GM12875 (cell line): ENCODE results near the gene METTL9.
"Not testable (repeated sequence)": the region's sequence is repeated elsewhere in the genome, so short reads cannot be mapped to it uniquely, and the experiment has no call there.

Source experiments
- H3K4me3 ChIP-seq: one replicate; pipeline ENCODE4 v1.5.1; 2011; ENCODE audit warnings: low read depth, low read length, control low read depth
- CTCF ChIP-seq: IDR thresholded peaks from 2 replicates; pipeline ENCODE4 v1.5.1; 2011; ENCODE audit warnings: low read depth, mild to moderate bottlenecking, control low read depth, inconsistent platforms, low read length, moderate library complexity, borderline replicate concordance; ENCODE audit not compliant: insufficient read depth

METTL9 gene

GRCh38 chr16:21631376-21631775, 32.0 kb downstream of the METTL9 start:
- H3K4me3 ChIP-seq, result not testable (repeated sequence)

GRCh38 chr16:21631951-21632575, 32.7 kb downstream of the METTL9 start:
- not testable (repeated sequence) for H3K4me3 ChIP-seq

GRCh38 chr16:21634216-21634615, 34.8 kb downstream of the METTL9 start:
- H3K4me3 ChIP-seq, result no peak overlapping the region
- TF ChIP-seq CTCF, result no peak

GRCh38 chr16:21635694-21636093, 36.3 kb downstream of the METTL9 start:
- H3K4me3 ChIP-seq, result not testable (repeated sequence)

- no peak overlapping the region for H3K4me3 ChIP-seq
- no peak for TF ChIP-seq CTCF
These were observed 37.9 kb downstream of the METTL9 start for GRCh38 chr16:21637032-21637968.

- H3K4me3 ChIP-seq, result no peak overlapping the region
- TF ChIP-seq CTCF, result no peak
These were observed 39.2 kb downstream of the METTL9 start for GRCh38 chr16:21638573-21638975.

- no peak overlapping the region for H3K4me3 ChIP-seq
- TF ChIP-seq CTCF, result no peak
These were observed 40.1 kb downstream of the METTL9 start for GRCh38 chr16:21639493-21639892.

- no peak overlapping the region for H3K4me3 ChIP-seq
- no peak for TF ChIP-seq CTCF
These were observed 42.5 kb downstream of the METTL9 start for GRCh38 chr16:21641916-21642315.

GRCh38 chr16:21642861-21643260, 43.5 kb downstream of the METTL9 start:
- H3K4me3 ChIP-seq, result no peak overlapping the region
- no peak for TF ChIP-seq CTCF
